Esophagus muscularis mucosa (tissue), 4 donors: ENCODE data around the gene CD248. TPM values are rescaled to one million over a fixed set of nuclear protein-coding genes. Genes with fewer than 3 reads are reported as not detected.

ENCODE experiments used
- DNase-seq: peaks from one replicate; pipeline ENCODE4 v3.0.0-alpha.2; 2017; ENCODE audit errors: extremely low spot score
- H3K27ac ChIP-seq, 4 donors: fragments of 200-600 bp; sonication (generic); replicated peaks in 1 of 4; 1 replicate in 3 of 4; 2 replicates in 1 of 4; pipeline ENCODE4 v1.5.1; 2016 to 2019; ENCODE audit warnings: mild to moderate bottlenecking in 1 of 4
- H3K27me3 ChIP-seq, 4 donors: fragments of 200-600 bp; sonication (generic); one replicate each; pipeline versions ENCODE4 v1.5.1 to v1.6.0; 2016 to 2019
- H3K36me3 ChIP-seq, 4 donors: fragments of 200-600 bp; sonication (generic); one replicate each; pipeline ENCODE4 v1.5.1; 2016 to 2019
- H3K4me1 ChIP-seq, 4 donors: fragments of 200-600 bp; sonication (generic); one replicate each; pipeline ENCODE4 v1.5.1; 2016 to 2019
- H3K4me3 ChIP-seq, 4 donors: fragments of 200-600 bp; sonication (generic); 1 replicate in 2 of 4; 2 replicates in 2 of 4; pipeline ENCODE4 v1.5.1; 2016 to 2019; ENCODE audit warnings: mild to moderate bottlenecking in 4 of 4, moderate library complexity in 1 of 4
- H3K9me3 ChIP-seq, 4 donors: fragments of 200-600 bp; sonication (generic); 1 replicate in 3 of 4; 2 replicates in 1 of 4; pipeline ENCODE4 v1.5.1; 2016 to 2019
- CTCF ChIP-seq, 3 experiments: fragments of 200-600 bp in 2 of 3; fragments of 450-650 bp in 1 of 3; sonication (generic) in 2 of 3; IDR thresholded peaks; one replicate each; pipeline ENCODE4 v1.5.1; 2017 to 2019; ENCODE audit warnings: antibody characterized with exemption in 3 of 3, mild to moderate bottlenecking in 2 of 3, moderate library complexity in 1 of 3
- EP300 ChIP-seq: sonication (generic); formaldehyde crosslinking; IDR thresholded peaks from one replicate; pipeline ENCODE4 v1.6.1; 2017; ENCODE audit warnings: antibody characterized with exemption
- POLR2A ChIP-seq: fragments of 450-650 bp; IDR thresholded peaks from one replicate; pipeline ENCODE4 v1.6.1; 2017; ENCODE audit warnings: antibody characterized with exemption, moderate library complexity, mild to moderate bottlenecking, low read depth
- POLR2AphosphoS5 ChIP-seq, 2 donors: sonication (generic); formaldehyde crosslinking; IDR thresholded peaks; one replicate each; pipeline ENCODE4 v1.6.1; 2017; ENCODE audit warnings: antibody characterized with exemption in 2 of 2
- WGBS: methylation state at CpG from one replicate; pipeline ENCODE4 v1.1.5; 2018; 5-methylcytosine and 5-hydroxymethylcytosine counted together
- intact Hi-C: fragments of 100-400 bp; cut with DNase I; formaldehyde crosslinking; loops from one replicate; pipeline ENCODE4 v1.15.1; 2023
- total RNA-seq, 4 donors: library from RNA; depleted of rRNA; stranded (reverse); fragments of >200 nt; gene quantifications; one replicate each; pipeline versions ENCODE4 v1.1.0 to v1.2.1, GENCODE V29; 2016

The CD248 gene
- total RNA-seq, 4 donors from 2014 or later = 23.0 to 83.8 (median 33.0) TPM

- intact Hi-C loops = no loop called here
- H3K4me1 ChIP-seq = peaks cover 22 to 32% (median 30%) of the 10 kb centered on the region in 4 donors
- no peaks in the 10 kb centered on the region for H3K9me3 ChIP-seq
- 87% methylated on average over 26 of the region's 29 CpGs for WGBS
- TF ChIP-seq EP300 (no peak), CTCF (IDR thresholded peaks at IDR 0.05) (no peak), POLR2AphosphoS5 (IDR thresholded peaks at IDR 0.05) (no peak), POLR2A (no peak)
- DNase-seq = no peak
- no peak overlapping the region for H3K4me3 ChIP-seq
- peaks cover 4 to 51% (median 47%) of the 10 kb centered on the region in 4 donors for H3K36me3 ChIP-seq
- H3K27me3 ChIP-seq = no peaks in the 10 kb centered on the region
- H3K27ac ChIP-seq = no peak overlapping the region
Observed at GRCh38 chr11:66333896-66334604, 17.2 kb upstream of the CD248 start.

- peaks cover 29 to 39% (median 36%) of the 10 kb centered on the region in 4 donors for H3K4me1 ChIP-seq
- WGBS = 95% methylated on average over 10 of the region's 19 CpGs
- H3K9me3 ChIP-seq = no peaks in the 10 kb centered on the region
- intact Hi-C loops = no loop called here
- no peak overlapping the region for H3K4me3 ChIP-seq
- TF ChIP-seq EP300 (no peak), POLR2AphosphoS5 (IDR thresholded peaks at IDR 0.05) (no peak), CTCF (IDR thresholded peaks at IDR 0.05) (no peak), POLR2A (no peak)
- H3K27me3 ChIP-seq = no peaks in the 10 kb centered on the region
- no peak for DNase-seq
- no peak overlapping the region for H3K27ac ChIP-seq
- H3K36me3 ChIP-seq = peaks cover 0 to 44% (median 40%) of the 10 kb centered on the region in 4 donors
Observed at GRCh38 chr11:66333220-66333877, 16.5 kb upstream of the CD248 start.

GRCh38 chr11:66332371-66333219 lies 15.8 kb upstream of the CD248 start:
- 84% methylated on average over 18 of the region's 18 CpGs for WGBS
- Histone ChIP-seq H3K27ac (no peak overlapping the region), H3K9me3 (no peaks in the 10 kb centered on the region), H3K27me3 (no peaks in the 10 kb centered on the region), H3K4me1 (peaks cover 37 to 46% (median 43%) of the 10 kb centered on the region in 4 donors), H3K4me3 (no peak overlapping the region), H3K36me3 (peaks cover 0 to 37% (median 33%) of the 10 kb centered on the region in 4 donors)
- DNase-seq = no peak
- intact Hi-C loops = no loop called here
- no peak for TF ChIP-seq EP300
- TF ChIP-seq POLR2AphosphoS5 (IDR thresholded peaks at IDR 0.05) = no peak
- no peak for TF ChIP-seq CTCF (IDR thresholded peaks at IDR 0.05)
- no peak for TF ChIP-seq POLR2A

- Histone ChIP-seq H3K4me3 (no peak overlapping the region), H3K27me3 (no peaks in the 10 kb centered on the region), H3K36me3 (peaks cover 0 to 29% (median 25%) of the 10 kb centered on the region in 4 donors), H3K27ac (no peak overlapping the region), H3K9me3 (no peaks in the 10 kb centered on the region), H3K4me1 (peaks cover 44 to 48% (median 47%) of the 10 kb centered on the region in 4 donors)
- no peak for DNase-seq
- 92% methylated on average over 9 of the region's 12 CpGs for WGBS
- intact Hi-C loops = no loop called here
- no peak for TF ChIP-seq EP300
- no peak for TF ChIP-seq POLR2A
- no peak for TF ChIP-seq POLR2AphosphoS5 (IDR thresholded peaks at IDR 0.05)
- TF ChIP-seq CTCF (IDR thresholded peaks at IDR 0.05) = no peak
Observed at GRCh38 chr11:66331542-66332370, 14.9 kb upstream of the CD248 start.
